ENCODE results near the gene IL22RA1. TPM values are rescaled to one million over a fixed set of nuclear protein-coding genes. Genes with fewer than 3 reads are reported as not detected.
A peak's percentile ranks its signal among the peaks of the same experiment; 100 is the strongest.

The IL22RA1 gene
- polyA plus RNA-seq, 1 donor = 4.0 TPM

DNA sequence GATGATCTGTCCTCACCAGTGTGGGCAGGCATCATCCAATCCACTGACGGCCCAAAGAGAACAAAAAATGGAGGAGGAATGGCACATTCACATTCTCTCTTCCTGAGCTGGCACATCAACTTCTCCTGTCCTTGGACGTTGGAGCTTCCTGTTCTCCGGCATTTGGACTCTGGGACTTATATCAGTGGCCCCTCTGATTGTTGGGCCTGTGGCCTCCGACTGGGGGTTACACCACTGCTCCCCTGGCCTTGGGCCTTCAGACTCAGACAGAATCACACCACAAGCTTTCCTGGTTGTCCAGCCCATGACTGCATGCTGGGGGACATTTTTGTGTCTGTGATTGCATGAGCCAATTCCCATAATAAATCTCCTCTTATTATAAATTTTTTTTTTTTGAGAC lies 24.1 kb upstream of the IL22RA1 start:
- no peak for DNase-seq

DNA sequence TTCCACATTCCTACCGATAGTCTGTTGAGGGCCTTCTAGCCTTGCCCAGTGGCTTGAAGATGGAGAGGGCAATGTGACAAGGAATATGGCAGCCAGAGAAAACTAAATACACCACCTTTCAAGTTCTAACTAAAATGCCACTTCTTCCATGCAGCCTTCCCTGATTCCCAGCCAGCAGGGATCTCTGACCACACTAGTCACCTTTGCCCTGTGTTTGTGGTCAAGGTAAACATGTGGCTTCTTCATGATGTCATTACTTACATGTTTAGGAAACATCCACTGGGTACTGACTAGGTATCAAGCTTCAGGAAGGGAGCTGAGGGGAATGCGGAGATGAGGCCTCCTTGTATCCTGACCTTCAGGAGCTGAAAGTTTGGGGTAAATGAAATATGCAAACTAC lies 22.6 kb upstream of the IL22RA1 start:
- no peak for DNase-seq

DNA sequence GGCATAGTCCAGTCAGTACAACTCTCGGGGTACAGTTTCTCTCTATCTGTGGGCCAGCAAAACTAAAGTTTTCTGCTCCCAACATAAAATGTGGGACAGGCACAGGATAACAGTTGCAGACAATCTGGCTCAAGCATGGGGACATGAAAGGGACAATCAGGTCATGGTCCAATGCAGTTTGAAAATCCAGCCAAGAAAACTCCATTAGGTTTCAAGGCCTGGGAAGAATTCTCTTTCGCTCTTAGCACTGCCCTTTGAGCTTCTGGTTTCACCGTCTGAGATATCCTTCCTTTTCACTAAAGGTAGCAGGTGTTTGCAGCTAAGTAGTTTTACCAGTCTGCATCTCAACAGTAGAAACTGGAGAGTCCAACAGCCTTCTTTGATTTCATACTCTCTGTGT lies 21.1 kb upstream of the IL22RA1 start:
- no peak for DNase-seq

DNA sequence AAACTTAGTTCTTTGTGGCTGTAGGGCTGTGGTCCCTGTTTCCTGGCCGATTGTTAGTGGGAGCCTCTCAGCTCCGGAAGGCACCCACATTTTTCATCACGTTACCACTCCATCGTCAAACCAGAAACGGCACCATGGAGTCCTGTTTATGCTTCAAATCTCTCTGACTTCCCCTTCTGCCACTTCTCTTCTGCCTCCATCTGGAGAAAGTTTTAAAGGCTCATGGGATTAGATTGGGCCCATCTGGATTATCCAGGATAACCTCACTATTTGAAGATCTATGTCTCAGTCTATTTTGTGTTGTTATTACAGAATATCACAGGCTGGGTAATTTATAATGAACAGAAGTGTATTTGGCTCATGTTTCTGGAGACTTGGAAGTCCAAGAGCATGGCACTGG lies 19.3 kb upstream of the IL22RA1 start:
- DNase-seq = no peak

DNA sequence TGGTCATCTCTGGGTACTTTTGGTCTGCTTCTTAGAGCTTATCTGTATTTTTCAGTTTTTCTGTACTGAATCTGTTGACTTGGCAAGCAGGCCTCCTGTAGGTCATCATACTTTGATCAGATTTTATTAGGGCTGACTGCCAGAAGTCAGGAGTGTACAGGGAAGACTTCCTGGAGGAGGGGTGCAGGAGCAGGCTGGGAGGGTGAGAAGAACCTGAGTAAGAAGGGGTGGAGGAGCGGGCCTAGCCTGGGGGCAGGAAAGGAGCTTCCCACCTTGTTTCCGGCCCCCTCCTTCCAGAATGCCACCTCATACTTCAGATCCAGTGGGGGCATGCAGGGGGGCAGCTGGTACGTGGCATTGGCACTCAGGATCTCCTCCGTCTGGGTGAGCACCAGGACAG lies 18.3 kb upstream of the IL22RA1 start:
- DNase-seq = no peak

DNA sequence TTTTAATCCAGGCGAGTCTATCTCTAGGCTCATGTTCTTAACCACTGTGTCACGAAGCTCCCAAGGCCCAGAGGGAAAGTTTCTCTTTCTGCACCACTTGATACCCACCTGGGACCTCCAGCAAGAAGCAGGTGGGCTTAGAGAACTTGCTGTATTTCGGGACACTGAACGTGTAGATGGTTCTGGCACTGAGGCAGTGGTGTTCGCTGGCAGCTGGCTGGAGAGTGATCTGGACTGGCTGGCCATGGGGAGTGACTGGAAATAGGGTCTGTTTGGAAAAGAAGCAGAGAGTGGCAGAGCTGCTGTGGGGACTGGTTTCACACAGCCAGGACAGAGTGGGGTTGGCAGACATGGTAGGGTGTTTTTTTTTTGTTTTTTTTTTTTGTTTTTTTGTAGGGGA lies 16.4 kb upstream of the IL22RA1 start:
- DNase-seq = no peak

DNA sequence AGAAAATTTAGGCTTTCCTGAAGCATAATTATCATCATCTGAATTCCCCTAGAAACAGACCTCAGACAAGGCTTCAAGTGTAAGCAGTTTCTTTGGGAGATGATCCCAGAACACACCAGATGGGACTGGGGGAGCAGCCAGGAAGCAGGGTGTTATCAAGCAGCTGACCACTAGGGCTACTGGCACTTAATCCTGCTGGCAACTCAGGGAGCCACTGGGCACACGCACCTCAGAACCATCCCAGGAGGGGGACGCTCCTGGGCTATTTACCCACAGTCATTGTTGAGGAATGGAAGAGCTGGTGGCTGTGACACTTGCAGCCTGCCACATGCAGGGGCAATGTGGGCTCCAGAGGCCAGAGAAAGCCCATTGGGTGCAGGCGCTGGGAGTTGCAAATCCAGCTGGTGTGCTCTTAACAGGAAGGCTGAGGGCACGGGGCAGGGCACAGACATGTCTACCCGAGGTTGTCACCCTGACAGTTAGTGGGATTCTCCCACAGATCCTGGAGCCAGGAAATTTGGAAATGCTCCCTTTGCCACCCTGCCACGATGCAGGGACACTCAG lies 15.1 kb upstream of the IL22RA1 start:
- DNase-seq = no peak

DNA sequence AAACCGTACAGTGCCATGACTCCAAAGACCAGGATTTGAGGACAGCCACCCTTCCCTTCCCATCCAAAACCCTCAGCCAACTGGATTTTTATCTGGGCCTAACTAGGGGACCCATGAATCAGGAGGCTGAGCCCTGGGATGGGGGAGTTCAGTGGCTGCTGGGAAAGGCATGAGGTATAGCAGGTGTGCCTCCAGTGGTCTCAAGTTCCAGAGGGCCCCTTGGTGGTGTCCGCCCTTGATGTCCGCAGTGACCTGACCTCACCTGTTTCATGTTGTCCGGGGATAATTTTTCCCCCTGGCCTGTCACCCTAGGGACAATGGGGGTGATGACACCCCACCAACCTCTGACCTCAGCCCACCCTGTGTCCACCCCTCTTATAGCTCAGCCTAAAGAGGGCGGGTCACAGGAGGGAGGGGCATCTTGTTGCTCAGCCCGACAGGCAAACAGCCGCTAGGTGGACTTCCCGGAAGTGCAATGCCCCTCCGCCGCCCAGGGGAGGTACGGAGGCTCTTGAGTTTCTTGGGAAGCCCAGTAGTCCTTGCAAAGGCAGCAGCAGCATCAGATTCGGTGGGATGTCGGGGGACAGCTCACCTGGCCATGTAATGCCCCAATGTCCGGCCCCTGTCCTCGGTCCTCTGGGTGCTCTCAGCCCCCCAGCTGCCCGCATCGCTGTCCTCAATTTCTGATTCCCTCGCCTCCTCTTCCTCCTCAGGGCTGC lies 13.8 kb upstream of the IL22RA1 start:
- no peak for DNase-seq

DNA sequence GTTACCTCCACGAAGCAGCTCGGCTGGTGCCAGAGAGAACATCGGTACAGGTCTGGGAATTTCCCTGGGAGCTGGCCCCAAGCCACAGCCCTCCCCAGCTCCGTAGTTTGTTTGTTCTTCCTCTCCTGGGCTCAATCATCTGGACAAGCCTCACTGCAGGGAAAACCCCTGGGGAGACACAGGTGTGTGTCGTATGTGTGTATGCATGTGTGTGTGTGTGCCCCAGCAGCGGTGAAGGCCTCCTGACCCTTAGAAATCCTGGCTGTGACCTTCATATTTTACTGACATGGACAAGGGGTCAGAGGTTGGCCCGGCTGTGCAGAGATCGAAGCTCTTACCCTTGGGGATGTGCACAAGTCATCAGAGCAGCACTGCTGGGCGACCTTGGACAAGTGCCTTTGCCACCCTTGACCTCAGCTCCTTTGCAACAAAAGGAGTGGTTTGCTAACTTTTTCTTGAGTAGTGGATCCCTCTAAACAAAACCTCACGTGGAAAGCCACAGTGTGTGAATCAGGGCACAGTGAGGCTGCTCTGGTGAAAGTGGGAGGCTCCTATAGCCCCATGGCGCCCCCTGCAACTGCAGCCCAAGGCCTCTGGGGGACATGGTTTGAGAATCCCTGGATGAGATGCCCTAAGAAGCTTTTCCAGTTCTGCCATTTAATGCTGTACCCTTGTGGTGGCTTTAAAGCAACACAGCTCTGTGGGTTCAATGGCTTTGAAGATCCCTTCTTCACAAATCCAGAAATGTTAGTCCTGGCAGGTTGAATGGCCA lies 12.3 kb upstream of the IL22RA1 start:
- no peak for DNase-seq

DNA sequence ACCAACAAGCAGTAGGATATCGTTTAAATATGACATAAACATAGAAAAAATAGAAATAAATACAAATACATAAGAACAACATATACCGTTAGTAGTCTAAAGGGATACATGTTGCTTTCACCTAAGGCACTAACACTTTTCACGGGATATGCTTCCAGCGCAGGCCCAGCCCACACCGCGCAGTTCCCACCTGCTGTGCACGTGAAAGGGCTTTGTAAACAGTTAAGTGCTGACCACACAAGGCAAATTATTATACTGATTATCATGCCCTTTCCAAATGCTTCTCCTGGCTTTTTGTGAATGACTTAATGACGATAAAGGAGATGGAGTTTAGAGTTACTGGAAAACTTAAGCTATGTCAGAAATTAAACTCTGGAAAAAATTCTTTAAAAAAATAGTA lies 11.3 kb upstream of the IL22RA1 start:
- no peak for DNase-seq

DNA sequence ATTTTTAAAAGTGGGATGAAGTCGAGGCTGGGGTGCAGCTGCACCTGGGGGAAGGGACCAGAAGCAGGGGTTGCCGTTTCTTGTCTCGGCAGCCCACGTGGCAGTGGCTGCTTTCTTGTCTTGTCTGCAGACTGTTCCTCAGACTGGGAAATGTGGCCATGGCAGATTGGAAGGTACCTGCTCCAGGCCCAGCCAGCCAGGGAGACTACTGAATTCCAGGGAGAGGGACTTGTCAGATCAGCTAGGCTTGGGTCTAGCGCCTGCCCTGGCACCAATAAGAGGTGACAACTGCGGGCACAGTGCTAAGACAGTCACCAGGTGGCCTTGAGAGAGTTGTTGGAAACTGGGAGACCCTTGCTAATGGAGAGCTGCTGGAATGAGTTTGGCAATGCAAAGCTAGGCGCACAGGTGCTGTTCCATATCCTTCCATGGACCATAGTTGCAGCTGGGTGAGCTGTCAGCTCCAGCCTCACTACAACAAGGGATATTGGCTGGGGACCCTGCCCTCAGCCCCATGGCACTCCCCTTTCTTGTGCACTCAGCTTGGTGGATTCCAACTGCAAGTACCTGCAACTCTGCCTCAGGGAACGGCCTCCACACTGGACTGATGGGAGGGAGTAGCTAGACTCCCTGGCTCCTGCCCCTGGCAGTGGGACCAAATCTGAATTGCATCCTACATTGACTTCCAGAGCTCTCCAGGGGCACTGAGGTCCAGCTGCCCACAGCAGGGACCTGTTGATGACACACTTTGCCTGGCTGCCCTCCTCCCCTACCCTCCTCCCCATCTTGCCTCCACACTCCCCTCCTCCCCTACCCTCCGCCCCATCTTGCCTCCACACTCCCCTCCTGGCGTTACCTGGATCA lies 9.9 kb upstream of the IL22RA1 start:
- DNase-seq = no peak

DNA sequence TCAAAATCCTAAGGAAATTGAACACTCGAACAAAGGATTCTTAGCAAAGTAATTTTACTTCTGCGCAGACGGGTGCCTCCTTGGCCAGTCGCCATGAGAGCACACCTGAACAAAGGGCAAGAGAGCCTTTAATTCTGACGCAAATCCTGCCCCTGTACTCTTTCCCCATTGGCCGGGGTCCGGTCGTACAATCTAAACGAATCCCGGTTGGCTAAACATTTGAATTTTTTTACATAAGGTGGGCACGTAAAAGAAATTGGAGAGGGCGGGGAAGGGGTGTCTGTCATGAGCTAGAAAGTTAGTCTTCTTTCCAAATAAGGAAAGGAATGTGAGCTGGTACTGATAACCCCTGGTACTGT lies 8.2 kb upstream of the IL22RA1 start:
- peak; percentile 85 for DNase-seq

DNA sequence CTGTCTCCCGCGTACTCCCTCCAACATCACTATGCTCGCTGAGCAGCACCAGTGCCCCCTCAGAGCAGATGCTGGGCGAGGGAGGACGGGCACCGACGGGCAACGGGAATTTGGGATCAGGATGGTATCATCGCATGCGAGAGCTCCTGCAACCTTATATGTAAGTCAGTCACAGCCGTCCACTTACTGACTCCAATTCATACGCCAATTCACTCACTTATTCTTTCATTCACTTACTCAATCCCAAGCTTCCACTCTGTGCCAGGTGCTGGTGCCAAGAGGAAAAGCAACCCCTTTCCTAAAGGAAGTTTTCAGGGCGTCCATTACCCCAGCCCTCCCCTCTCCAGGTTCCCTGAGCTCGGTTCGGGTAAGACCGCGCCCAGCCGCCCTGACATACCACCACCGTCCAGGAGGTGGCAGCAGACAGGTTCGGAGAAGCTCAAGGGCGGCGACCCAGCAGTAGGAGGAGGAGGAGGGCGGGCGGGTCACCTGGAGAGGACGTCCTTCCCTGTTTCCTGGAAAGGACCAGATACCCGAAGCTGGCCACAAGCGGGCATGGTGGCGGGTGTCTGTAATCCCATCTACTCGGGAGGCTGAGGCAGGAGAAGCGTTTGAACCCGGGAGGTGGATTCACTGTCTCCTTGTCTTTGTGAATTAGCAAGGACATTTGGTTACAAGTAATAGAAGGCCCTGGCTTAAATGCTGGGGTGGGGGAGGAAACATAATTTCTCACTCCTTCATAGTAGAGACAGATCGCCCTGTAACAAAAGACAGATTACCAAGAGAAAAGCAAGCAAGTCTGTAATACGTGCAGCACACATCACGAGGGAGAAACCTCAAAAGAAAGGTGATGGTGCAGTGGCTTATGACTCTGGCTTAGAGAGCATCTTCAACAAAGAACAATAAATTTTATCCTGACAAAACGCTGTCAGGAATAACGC lies 7.6 kb upstream of the IL22RA1 start:
- peak; percentile 90 for DNase-seq

DNA sequence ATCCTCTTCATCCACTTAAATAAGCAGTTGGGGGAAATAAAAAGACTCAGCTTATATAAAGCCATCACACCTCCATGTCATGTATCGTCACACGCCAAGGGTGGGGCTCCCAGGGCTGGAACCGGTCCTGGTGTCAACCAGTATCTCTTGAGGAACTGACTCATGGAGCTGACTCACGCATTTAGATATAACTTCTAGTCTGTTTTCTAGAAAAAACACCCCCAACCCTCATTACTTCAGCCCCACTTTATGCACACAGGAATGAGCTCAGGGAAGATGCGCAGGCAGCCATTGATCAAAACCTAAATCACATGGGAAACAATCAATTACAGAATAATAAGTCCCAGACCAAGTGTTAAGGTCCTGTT lies 6.9 kb upstream of the IL22RA1 start:
- no peak for DNase-seq

DNA sequence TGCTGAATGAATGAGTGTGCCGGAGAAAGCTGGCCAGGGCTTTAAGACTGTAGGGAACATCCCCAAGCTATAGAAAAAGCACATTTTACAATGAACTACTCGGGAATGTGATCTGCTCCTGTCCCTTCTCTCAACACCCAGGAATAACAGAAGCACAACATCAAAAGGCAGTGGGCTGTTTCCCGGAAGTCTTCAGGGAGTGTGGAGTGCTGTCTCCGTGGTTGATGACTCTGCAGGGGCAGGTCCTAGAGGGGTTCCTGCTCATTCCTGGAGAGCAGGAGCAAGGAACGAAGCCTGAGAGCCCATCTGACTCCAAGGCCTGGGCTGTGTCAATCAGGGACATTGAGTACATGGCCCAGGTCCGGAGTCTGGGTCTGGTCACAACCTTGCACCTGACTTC lies 4.9 kb upstream of the IL22RA1 start:
- DNase-seq = no peak

DNA sequence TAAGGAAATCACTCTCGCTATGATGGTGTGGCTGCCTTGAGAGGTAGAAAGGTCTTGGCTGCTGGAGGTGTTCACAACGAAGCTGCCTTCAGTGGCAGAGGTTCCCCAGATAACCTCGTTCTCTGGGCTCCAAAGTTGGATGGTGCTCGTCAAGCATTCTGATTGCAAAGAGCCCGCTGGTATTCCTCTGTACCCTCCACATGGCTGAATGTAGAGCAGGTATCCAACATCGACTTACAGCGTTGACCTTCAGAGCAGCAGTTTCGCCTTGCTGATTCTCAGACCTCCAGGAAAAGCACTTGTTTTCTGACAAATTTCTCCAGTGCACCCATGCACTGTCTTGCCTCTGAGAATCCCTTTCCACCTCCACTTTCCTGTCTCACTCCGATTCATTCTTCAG lies 4.3 kb upstream of the IL22RA1 start:
- DNase-seq = no peak

DNA sequence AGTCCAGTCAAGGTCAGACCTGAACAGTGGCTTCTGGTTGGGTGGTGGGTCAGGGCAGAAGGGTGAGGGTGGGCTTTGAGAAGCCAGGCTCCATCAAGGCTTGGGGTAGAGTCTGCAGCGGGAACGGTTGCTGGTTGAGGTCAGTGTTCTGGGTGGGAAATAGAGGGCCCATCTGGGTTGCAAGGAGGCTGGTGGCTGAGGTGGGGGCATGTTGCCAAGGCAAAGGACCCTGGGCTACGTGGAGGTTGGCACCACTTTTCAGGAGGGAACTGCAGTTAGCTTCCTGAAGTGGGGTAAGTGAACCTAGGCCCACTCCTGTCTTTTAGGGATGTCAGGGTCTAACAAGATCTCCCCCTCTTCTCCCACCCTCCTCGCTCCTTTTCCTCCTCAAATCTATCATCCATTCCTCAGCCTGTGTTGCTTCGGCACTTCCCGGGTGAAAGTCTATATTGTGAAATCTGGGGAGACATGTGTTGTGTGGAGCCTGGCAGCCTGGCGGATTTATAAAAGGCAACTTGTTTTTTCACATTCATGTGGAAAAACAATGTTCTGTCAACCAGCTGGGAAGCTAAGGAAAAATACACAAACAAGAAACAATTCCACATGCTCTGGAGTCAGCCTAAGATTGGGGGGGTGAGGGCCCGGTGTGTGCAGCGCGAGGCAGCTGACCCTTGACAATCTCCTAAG lies 1.5 kb downstream of the IL22RA1 start:
- DNase-seq = no peak

DNA sequence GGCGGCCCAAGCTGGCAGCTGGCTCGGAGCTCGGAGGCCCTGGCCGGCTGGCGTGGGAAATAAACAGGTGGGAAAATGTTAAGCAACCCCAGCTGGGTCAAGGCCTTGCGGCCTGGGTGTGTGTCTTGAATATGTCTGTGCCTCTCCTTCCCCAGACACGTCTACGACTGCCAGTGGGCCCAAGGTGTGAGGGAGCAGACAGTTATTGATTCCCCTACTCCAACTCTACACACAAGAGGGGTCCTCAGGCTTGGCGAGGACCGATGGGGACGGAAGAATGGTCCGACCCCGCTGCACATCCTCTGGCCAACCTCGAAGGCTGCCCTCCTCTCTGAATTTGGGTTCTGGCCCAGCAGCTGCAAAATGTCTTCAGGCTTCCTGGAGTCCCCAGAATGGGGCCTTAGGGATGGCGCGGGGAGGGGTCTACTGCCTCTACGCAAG lies 2.2 kb downstream of the IL22RA1 start:
- DNase-seq = no peak

DNA sequence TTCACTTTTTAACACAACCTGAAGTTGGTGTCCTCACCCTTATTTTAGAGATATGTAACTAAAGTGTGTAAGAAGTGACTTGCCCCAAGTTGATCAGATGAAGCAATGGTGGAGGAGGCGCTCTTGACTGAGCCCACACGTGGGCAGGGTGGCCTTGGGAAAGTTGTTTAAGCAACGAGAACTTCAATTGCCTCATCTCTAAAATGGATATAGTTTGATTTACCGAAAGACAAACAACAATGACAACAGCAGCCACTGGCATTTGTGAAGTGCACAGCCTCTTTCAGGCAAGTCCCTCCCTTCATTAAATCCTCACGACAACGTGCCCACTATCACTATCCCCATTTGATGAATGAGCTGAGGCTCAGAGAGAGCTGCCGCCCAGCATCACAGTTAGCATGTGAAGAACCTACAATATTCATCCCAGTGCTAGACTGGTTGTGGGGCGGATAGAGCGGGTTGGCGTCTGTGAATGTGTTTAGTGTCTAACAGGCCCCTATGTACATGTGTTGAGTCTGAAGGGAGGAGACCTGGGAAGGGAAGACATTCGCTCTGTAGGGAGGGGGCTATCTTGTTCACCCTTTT lies 3.0 kb downstream of the IL22RA1 start:
- DNase-seq = no peak

DNA sequence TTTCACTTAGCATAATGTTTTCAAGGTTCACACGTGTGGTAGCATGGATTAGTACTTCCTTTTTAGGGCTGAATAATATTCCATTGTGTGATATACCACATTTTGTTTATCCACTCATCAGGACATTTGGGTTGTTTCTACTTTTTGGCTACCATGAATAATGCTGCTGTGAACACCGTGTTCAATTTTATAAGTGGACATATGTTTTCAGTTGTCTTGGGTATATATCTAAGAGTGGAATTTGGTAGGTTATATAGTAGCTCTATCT lies 3.8 kb downstream of the IL22RA1 start:
- no peak for DNase-seq
